HepG2 (cell line): Measurements from ENCODE around the gene MTPN. TPM values are rescaled to one million over a fixed set of nuclear protein-coding genes. Genes with fewer than 3 reads are reported as not detected.

Experiments
- ATF7-NPFF ChIP-seq: sonication (generic); formaldehyde crosslinking; IDR thresholded peaks from 2 replicates; pipeline ENCODE4 v1.8.1; 2023; ENCODE audit warnings: mild to moderate bottlenecking, low read depth, missing genetic modification reagents, moderate library complexity
- MAFK ChIP-seq, 2 experiments: IDR thresholded peaks in 1 of 2; conservative IDR thresholded peaks in 1 of 2; 2 replicates each; pipeline ENCODE4 v1.6.1; 2011; ENCODE audit warnings: improper control_type of control experiment in 2 of 2, low read length in 2 of 2
- MTA3 ChIP-seq: sonication (generic); formaldehyde crosslinking; IDR thresholded peaks from 2 replicates; pipeline ENCODE4 v1.4.0; 2020; ENCODE audit warnings: missing genetic modification reagents
- RCOR2 ChIP-seq: IDR thresholded peaks from 2 replicates; pipeline ENCODE4 v1.6.1; 2016; ENCODE audit warnings: missing biosample characterization, missing genetic modification reagents
- REPIN1 ChIP-seq: sonication (generic); formaldehyde crosslinking; IDR thresholded peaks from 2 replicates; pipeline ENCODE4 v1.8.0; 2022; ENCODE audit warnings: missing genetic modification reagents, low read depth, mild to moderate bottlenecking, borderline replicate concordance
- TOE1 ChIP-seq: sonication (generic); formaldehyde crosslinking; IDR thresholded peaks from 2 replicates; pipeline ENCODE4 v1.4.0; 2020; ENCODE audit warnings: mild to moderate bottlenecking, missing genetic modification reagents
- ZBTB7A ChIP-seq: sonication (generic); formaldehyde crosslinking; IDR thresholded peaks from 2 replicates; pipeline ENCODE4 v1.8.0; 2022; ENCODE audit warnings: mild to moderate bottlenecking, missing genetic modification reagents
- ZNF205 ChIP-seq: IDR thresholded peaks from 2 replicates; pipeline ENCODE4 v1.6.1; 2018; ENCODE audit warnings: missing biosample characterization, missing genetic modification reagents
- ZNF552 ChIP-seq: sonication (generic); formaldehyde crosslinking; IDR thresholded peaks from 2 replicates; pipeline ENCODE4 v1.9.0; 2022; ENCODE audit warnings: missing genetic modification reagents, mild to moderate bottlenecking, borderline replicate concordance
- polyA plus RNA-seq, 8 experiments: library from polyadenylated mRNA; depleted of rRNA in 3 of 8; stranded (reverse) in 7 of 8; unstranded in 1 of 8; fragments of >200 nt; fragmentation: Illumina TruSeq in 4 of 8; extraction: Trizol in 4 of 8; gene quantifications; 2 replicates each; pipeline versions ENCODE4 v1.2.1 to v1.2.3, GENCODE V29; 2011 to 2016; ENCODE audit warnings: low read depth in 4 of 8, missing spikeins in 1 of 8, mixed read lengths in 1 of 8; ENCODE audit not compliant: insufficient read depth in 1 of 8
- total RNA-seq, 5 experiments: library from RNA; depleted of rRNA; stranded (reverse); fragments of >200 nt; fragmentation: Illumina TruSeq; extraction: Trizol; gene quantifications; 2 replicates each; pipeline ENCODE4 v1.2.3, GENCODE V29; 2016; ENCODE audit warnings: low read depth in 1 of 5
- TF ChIP-seq, protein P1 (sequence below): sonication (generic); formaldehyde crosslinking; IDR thresholded peaks from 2 replicates; pipeline ENCODE4 v1.5.0; 2020; ENCODE audit warnings: mild to moderate bottlenecking, missing genetic modification reagents
- TF ChIP-seq, protein P2 (sequence below), 2 experiments: fragments of 450-650 bp in 1 of 2; sonication (generic) in 1 of 2; formaldehyde crosslinking; IDR thresholded peaks; 2 replicates each; pipeline versions ENCODE4 v1.5.0 to v1.8.0; 2020 to 2022; ENCODE audit warnings: mild to moderate bottlenecking in 1 of 2, missing genetic modification reagents in 1 of 2

MTPN gene
- total and polyA plus RNA-seq, 2 of the 13 experiments (the other 11 are each of a cell fraction or from before 2014, with no cell fraction given) = 31.1 to 71.7 TPM

DNA sequence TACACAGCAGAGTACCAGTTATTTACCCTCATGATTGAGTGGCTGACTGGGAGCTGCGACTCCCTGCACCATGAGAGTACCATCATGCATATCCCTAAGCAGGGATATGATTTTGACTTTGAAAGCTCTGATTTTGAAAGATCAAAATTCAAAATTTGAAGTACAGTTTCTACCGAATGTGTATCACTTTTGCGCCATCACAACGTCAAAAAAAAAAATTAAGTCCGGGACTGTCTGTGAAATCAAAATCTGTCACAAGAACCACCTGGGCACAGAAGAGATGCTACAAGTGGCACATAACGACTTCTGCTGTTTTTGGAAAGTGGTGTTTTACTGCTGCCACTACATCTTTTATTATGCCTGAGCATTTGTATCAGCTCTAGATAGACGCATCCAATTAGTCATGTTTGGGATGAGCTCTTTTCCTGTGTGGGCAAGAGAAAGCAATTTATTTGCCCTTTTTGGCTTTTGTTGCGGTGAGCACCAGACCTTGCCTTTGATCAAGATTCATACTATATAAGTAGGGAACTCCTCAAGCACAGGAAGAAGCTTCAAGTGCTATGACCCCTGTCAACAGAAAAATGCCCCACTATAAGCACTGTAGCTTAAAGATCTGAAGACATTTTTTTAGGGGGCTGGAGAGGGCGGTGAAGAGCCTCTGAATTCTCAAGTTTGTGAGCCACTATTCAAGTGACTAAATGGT lies 10.7 kb downstream of the MTPN start (continued):
- TF ChIP-seq ZBTB7A (no peak), ATF7-NPFF (CRISPR knock-in tag) (no peak), REPIN1 (CRISPR knock-in tag) (no peak), ZNF205 (CRISPR knock-in tag) (no peak), MAFK (conservative IDR thresholded peaks at IDR 0.05 in 1 of 2, IDR thresholded peaks at IDR 0.05 in 1 of 2; ENCODE audit: low read length in 2 of 2) (no peak), RCOR2 (no peak), TOE1 (CRISPR knock-in tag) (no peak), ZNF552 (CRISPR knock-in tag) (no peak), MTA3 (no peak)
- TF ChIP-seq, protein P1, sequence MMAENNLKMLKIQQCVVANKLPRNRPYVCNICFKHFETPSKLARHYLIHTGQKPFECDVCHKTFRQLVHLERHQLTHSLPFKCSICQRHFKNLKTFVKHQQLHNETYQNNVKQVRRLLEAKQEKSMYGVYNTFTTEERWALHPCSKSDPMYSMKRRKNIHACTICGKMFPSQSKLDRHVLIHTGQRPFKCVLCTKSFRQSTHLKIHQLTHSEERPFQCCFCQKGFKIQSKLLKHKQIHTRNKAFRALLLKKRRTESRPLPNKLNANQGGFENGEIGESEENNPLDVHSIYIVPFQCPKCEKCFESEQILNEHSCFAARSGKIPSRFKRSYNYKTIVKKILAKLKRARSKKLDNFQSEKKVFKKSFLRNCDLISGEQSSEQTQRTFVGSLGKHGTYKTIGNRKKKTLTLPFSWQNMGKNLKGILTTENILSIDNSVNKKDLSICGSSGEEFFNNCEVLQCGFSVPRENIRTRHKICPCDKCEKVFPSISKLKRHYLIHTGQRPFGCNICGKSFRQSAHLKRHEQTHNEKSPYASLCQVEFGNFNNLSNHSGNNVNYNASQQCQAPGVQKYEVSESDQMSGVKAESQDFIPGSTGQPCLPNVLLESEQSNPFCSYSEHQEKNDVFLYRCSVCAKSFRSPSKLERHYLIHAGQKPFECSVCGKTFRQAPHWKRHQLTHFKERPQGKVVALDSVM (CRISPR knock-in tag) = no peak
- TF ChIP-seq, protein P2, sequence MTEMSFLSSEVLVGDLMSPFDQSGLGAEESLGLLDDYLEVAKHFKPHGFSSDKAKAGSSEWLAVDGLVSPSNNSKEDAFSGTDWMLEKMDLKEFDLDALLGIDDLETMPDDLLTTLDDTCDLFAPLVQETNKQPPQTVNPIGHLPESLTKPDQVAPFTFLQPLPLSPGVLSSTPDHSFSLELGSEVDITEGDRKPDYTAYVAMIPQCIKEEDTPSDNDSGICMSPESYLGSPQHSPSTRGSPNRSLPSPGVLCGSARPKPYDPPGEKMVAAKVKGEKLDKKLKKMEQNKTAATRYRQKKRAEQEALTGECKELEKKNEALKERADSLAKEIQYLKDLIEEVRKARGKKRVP (CRISPR knock-in tag; IDR thresholded peaks at IDR 0.05) = no peak
